Measurements from ENCODE around the gene AJUBA. TPM values are rescaled to one million over a fixed set of nuclear protein-coding genes. Genes with fewer than 3 reads are reported as not detected.

Gene AJUBA
- total RNA-seq, 1 experiment from 2014 or later = 28.8 TPM

DNA sequence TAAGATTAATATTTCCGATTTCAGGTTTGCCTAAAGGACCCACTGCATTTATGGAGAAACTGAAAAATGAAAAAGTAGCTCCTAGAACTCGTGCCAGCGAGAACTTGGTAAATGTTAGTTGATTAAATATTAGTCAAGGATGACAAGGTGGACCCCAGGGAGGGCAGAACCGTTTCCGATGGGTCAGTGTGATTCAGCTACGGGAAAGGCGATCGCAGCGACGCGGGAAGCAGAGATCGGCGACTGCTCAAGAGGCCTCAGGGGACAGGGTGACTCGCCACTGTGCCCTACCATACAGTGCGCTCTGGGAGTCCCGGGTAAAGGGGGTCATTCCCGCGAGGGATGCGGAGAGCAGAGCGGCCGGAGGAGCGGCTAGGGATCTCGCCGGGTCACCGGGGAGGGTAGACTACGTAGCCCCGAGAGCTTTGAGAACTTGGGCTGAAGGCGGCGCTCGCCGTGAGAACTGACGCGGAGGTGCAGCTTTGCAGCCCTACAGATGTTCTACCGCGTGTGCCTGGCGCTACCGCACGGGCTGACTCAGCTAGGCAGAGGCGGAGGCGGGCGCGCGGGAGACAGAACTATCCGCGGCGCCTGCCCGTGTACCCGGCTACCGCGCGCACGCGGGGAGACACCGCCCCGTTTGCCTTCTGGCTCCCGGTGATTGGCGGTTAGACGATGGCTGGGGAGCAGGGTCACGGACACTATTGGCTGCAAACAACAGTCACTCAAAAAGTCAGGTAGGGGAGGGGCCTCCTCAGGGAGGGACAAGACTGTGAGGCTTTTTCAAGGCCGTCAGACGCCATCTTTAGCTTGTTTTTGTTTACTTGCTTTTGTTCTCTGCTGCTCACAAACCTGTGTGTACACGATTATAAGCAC is 24.4 kb upstream of the AJUBA start:
- CTCF ChIA-PET = interaction anchor here (0.9 to 3.9 kb wide), 20 partner anchors 10 to 532 kb away, joined by 3 to 75 read pairs (median 6); partner anchors contain the start of genes ACIN1, AJUBA, C14orf119 and CDH24
- no peak for TF ChIP-seq ZNF317 (CRISPR knock-in tag; IDR thresholded peaks at IDR 0.05; ENCODE audit: borderline replicate concordance, low read depth)
- TF ChIP-seq, protein P1, sequence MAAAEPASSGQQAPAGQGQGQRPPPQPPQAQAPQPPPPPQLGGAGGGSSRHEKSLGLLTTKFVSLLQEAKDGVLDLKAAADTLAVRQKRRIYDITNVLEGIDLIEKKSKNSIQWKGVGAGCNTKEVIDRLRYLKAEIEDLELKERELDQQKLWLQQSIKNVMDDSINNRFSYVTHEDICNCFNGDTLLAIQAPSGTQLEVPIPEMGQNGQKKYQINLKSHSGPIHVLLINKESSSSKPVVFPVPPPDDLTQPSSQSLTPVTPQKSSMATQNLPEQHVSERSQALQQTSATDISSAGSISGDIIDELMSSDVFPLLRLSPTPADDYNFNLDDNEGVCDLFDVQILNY (CRISPR knock-in tag; IDR thresholded peaks at IDR 0.05) = peak; percentile 86
- TF ChIP-seq FOXP1 (CRISPR knock-in tag; IDR thresholded peaks at IDR 0.05; ENCODE audit: borderline replicate concordance) = peak; percentile 96
- TF ChIP-seq, protein P2, sequence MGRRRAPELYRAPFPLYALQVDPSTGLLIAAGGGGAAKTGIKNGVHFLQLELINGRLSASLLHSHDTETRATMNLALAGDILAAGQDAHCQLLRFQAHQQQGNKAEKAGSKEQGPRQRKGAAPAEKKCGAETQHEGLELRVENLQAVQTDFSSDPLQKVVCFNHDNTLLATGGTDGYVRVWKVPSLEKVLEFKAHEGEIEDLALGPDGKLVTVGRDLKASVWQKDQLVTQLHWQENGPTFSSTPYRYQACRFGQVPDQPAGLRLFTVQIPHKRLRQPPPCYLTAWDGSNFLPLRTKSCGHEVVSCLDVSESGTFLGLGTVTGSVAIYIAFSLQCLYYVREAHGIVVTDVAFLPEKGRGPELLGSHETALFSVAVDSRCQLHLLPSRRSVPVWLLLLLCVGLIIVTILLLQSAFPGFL (CRISPR knock-in tag; IDR thresholded peaks at IDR 0.05; ENCODE audit: borderline replicate concordance) = peak; percentile 86; the same call in 1 of the 2 replicates
- TF ChIP-seq FOXK1 (CRISPR knock-in tag; IDR thresholded peaks at IDR 0.05) = peak; percentile 63; the same call in 1 of the 2 replicates
- TF ChIP-seq FOXP4 (CRISPR knock-in tag; IDR thresholded peaks at IDR 0.05) = no peak
- no peak for TF ChIP-seq E2F1 (CRISPR knock-in tag; IDR thresholded peaks at IDR 0.05)
- TF ChIP-seq, protein P3, sequence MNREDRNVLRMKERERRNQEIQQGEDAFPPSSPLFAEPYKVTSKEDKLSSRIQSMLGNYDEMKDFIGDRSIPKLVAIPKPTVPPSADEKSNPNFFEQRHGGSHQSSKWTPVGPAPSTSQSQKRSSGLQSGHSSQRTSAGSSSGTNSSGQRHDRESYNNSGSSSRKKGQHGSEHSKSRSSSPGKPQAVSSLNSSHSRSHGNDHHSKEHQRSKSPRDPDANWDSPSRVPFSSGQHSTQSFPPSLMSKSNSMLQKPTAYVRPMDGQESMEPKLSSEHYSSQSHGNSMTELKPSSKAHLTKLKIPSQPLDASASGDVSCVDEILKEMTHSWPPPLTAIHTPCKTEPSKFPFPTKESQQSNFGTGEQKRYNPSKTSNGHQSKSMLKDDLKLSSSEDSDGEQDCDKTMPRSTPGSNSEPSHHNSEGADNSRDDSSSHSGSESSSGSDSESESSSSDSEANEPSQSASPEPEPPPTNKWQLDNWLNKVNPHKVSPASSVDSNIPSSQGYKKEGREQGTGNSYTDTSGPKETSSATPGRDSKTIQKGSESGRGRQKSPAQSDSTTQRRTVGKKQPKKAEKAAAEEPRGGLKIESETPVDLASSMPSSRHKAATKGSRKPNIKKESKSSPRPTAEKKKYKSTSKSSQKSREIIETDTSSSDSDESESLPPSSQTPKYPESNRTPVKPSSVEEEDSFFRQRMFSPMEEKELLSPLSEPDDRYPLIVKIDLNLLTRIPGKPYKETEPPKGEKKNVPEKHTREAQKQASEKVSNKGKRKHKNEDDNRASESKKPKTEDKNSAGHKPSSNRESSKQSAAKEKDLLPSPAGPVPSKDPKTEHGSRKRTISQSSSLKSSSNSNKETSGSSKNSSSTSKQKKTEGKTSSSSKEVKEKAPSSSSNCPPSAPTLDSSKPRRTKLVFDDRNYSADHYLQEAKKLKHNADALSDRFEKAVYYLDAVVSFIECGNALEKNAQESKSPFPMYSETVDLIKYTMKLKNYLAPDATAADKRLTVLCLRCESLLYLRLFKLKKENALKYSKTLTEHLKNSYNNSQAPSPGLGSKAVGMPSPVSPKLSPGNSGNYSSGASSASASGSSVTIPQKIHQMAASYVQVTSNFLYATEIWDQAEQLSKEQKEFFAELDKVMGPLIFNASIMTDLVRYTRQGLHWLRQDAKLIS (CRISPR knock-in tag; IDR thresholded peaks at IDR 0.05; ENCODE audit: borderline replicate concordance) = no peak
- peak; percentile 94 for TF ChIP-seq NFYB (CRISPR knock-in tag; conservative IDR thresholded peaks at IDR 0.05; ENCODE audit: low read depth)
- TF ChIP-seq ATF3 (CRISPR knock-in tag; conservative IDR thresholded peaks at IDR 0.05) = no peak
- no peak for TF ChIP-seq ZNF416 (CRISPR knock-in tag; IDR thresholded peaks at IDR 0.05)
- TF ChIP-seq, protein P4, sequence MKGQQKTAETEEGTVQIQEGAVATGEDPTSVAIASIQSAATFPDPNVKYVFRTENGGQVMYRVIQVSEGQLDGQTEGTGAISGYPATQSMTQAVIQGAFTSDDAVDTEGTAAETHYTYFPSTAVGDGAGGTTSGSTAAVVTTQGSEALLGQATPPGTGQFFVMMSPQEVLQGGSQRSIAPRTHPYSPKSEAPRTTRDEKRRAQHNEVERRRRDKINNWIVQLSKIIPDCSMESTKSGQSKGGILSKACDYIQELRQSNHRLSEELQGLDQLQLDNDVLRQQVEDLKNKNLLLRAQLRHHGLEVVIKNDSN (CRISPR knock-in tag; IDR thresholded peaks at IDR 0.05) = peak; percentile 73
- TF ChIP-seq IRF2 (CRISPR knock-in tag; IDR thresholded peaks at IDR 0.05; ENCODE audit: borderline replicate concordance, low read depth) = peak; percentile 62; the same call in 1 of the 2 replicates
- TF ChIP-seq, protein P5, sequence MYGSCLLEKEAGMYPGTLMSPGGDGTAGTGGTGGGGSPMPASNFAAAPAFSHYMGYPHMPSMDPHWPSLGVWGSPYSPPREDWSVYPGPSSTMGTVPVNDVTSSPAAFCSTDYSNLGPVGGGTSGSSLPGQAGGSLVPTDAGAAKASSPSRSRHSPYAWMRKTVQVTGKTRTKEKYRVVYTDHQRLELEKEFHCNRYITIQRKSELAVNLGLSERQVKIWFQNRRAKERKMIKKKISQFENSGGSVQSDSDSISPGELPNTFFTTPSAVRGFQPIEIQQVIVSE (CRISPR knock-in tag; IDR thresholded peaks at IDR 0.05; ENCODE audit: borderline replicate concordance) = no peak
- no peak for TF ChIP-seq ZNF425 (CRISPR knock-in tag; conservative IDR thresholded peaks at IDR 0.05)
- TF ChIP-seq HMGXB4 (CRISPR knock-in tag; IDR thresholded peaks at IDR 0.05) = peak; percentile 88
- no peak for TF ChIP-seq SMAD3 (CRISPR knock-in tag; IDR thresholded peaks at IDR 0.05; ENCODE audit: borderline replicate concordance)

More for the DNA sequence above, 24.4 kb upstream of the AJUBA start:
- Mint-ChIP-seq H3K27ac (peak overlapping the region; percentile 100), H3K27me3 (ENCODE audit: low read depth) (no peaks in the 10 kb centered on the region), H3K9me3 (peaks cover 9% of the 10 kb centered on the region), H3K4me3 (peak overlapping the region; percentile 91), H3K36me3 (no peaks in the 10 kb centered on the region; the same call in 1 of the 2 replicates), H3K4me1 (peaks cover 31% of the 10 kb centered on the region)
- ATAC-seq (peak; percentile 97), DNase-seq (ENCODE audit: low spot score) (peak; percentile 96)
- POLR2A ChIA-PET = interaction anchor here (0.7 to 2.5 kb wide), 15 partner anchors 8 to 314 kb away, joined by 3 to 23 read pairs (median 8); partner anchors contain the start of genes ACIN1, AJUBA, C14orf119 and HAUS4

All from WTC11 (cell line).